ENCODE results near the gene MKRN2. TPM values are rescaled to one million over a fixed set of nuclear protein-coding genes. Genes with fewer than 3 reads are reported as not detected.

Gene MKRN2
- total RNA-seq, 1 experiment from 2014 or later: 27.9 TPM

- H4K20me1 ChIP-seq (ENCODE audit: insufficient read depth): no peaks in the 10 kb centered on the region
- H3K4me3 ChIP-seq (replicated peaks in 1 of 2; ENCODE audit: low read depth in 1 of 2, low read length in 2 of 2): no peak overlapping the region
- no peaks in the 10 kb centered on the region for H3K9me3 ChIP-seq (ENCODE audit: control insufficient read depth in 1 of 2, insufficient read depth in 1 of 2, low read depth in 1 of 2, low read length in 2 of 2)
- POLR2A ChIA-PET: no interaction called here
- H2AFZ ChIP-seq (ENCODE audit: low read depth, low read length, poor library complexity, severe bottlenecking): no peak overlapping the region
- no peaks in the 10 kb centered on the region for H3K9me2 ChIP-seq (ENCODE audit: insufficient read depth)
- BruUV-seq (replicated peaks): no TSS peak
- H3K79me2 ChIP-seq (ENCODE audit: insufficient read depth, low read length): 0 out of 2 replicates have a peak, but pooled peaks cover 8% of the 10 kb centered on the region
- DNase-seq (ENCODE audit: low read depth, low spot score) (no peak), ATAC-seq (no peak)
- CTCF ChIA-PET: no interaction called here
- intact Hi-C loops (cut with micrococcal nuclease): no loop called here
- H3K4me2 ChIP-seq (ENCODE audit: low read length): no peak overlapping the region
- no peak for TF ChIP-seq ELF1 (IDR thresholded peaks at IDR 0.05; ENCODE audit: borderline replicate concordance, low read depth)
- TF ChIP-seq EZH2 (IDR thresholded peaks at IDR 0.05): no peak
- TF ChIP-seq SIN3A (IDR thresholded peaks at IDR 0.05; ENCODE audit: low read depth): no peak
- TF ChIP-seq, protein P1, sequence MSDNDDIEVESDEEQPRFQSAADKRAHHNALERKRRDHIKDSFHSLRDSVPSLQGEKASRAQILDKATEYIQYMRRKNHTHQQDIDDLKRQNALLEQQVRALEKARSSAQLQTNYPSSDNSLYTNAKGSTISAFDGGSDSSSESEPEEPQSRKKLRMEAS (IDR thresholded peaks at IDR 0.05): no peak
- TF ChIP-seq RAD21 (IDR thresholded peaks at IDR 0.05; ENCODE audit: low read depth): no peak
- TF ChIP-seq, protein P2, sequence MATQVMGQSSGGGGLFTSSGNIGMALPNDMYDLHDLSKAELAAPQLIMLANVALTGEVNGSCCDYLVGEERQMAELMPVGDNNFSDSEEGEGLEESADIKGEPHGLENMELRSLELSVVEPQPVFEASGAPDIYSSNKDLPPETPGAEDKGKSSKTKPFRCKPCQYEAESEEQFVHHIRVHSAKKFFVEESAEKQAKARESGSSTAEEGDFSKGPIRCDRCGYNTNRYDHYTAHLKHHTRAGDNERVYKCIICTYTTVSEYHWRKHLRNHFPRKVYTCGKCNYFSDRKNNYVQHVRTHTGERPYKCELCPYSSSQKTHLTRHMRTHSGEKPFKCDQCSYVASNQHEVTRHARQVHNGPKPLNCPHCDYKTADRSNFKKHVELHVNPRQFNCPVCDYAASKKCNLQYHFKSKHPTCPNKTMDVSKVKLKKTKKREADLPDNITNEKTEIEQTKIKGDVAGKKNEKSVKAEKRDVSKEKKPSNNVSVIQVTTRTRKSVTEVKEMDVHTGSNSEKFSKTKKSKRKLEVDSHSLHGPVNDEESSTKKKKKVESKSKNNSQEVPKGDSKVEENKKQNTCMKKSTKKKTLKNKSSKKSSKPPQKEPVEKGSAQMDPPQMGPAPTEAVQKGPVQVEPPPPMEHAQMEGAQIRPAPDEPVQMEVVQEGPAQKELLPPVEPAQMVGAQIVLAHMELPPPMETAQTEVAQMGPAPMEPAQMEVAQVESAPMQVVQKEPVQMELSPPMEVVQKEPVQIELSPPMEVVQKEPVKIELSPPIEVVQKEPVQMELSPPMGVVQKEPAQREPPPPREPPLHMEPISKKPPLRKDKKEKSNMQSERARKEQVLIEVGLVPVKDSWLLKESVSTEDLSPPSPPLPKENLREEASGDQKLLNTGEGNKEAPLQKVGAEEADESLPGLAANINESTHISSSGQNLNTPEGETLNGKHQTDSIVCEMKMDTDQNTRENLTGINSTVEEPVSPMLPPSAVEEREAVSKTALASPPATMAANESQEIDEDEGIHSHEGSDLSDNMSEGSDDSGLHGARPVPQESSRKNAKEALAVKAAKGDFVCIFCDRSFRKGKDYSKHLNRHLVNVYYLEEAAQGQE (IDR thresholded peaks at IDR 0.05; ENCODE audit: low read depth): no peak
- no peak for TF ChIP-seq ZFX (IDR thresholded peaks at IDR 0.05)
- no peak for TF ChIP-seq TCF7L2 (IDR thresholded peaks at IDR 0.05; ENCODE audit: borderline replicate concordance, extremely low read depth, insufficient read depth, insufficient read length)
- TF ChIP-seq ATF3 (IDR thresholded peaks at IDR 0.05): no peak
- no peak for TF ChIP-seq ZBTB33 (IDR thresholded peaks at IDR 0.05; ENCODE audit: extremely low read depth, insufficient replicate concordance, low read length)
- TF ChIP-seq EZH2phosphoT487 (IDR thresholded peaks at IDR 0.05; ENCODE audit: borderline replicate concordance): no peak
- no peak for TF ChIP-seq FOSL1 (IDR thresholded peaks at IDR 0.05; ENCODE audit: low read depth)
- no peak for TF ChIP-seq CBX3 (IDR thresholded peaks at IDR 0.05; ENCODE audit: low read depth)
- no peak for TF ChIP-seq CTCF (IDR thresholded peaks at IDR 0.05 in 2 of 3, conservative IDR thresholded peaks at IDR 0.05 in 1 of 3; ENCODE audit: borderline replicate concordance in 1 of 3, insufficient read depth in 1 of 3, low read depth in 2 of 3, low read length in 2 of 3)
- TF ChIP-seq SRF (IDR thresholded peaks at IDR 0.05; ENCODE audit: low read depth): no peak
- no peak for TF ChIP-seq ZNF274 (IDR thresholded peaks at IDR 0.05; ENCODE audit: low read depth, low read length)
- no peak for TF ChIP-seq SP1 (IDR thresholded peaks at IDR 0.05; ENCODE audit: low read depth)
- no peak for TF ChIP-seq EGR1 (IDR thresholded peaks at IDR 0.05; ENCODE audit: low read depth)
- no peak for TF ChIP-seq CEBPB (IDR thresholded peaks at IDR 0.05; ENCODE audit: low read depth)
- no peak overlapping the region for H3K27ac ChIP-seq (ENCODE audit: low read depth, low read length)
- RAD21 ChIA-PET (ENCODE audit: low non-redundant PET in 1 of 2, low total read pairs in 2 of 2, uncharacterized antibody in 2 of 2, unreplicated experiment in 2 of 2): no interaction called here
- H3K4me1 ChIP-seq (ENCODE audit: control insufficient read depth in 1 of 2, insufficient read depth in 2 of 2, low read length in 2 of 2): no peaks in the 10 kb centered on the region
- no peak overlapping the region for H3K9ac ChIP-seq (ENCODE audit: low read length)
- no peaks in the 10 kb centered on the region for H3K27me3 ChIP-seq (ENCODE audit: insufficient read depth, low read length)
- peaks cover 14 to 26% of the 10 kb centered on the region in 2 experiments; a peak in 3 of 4 replicates for H3K36me3 ChIP-seq (ENCODE audit: control insufficient read depth in 1 of 2, insufficient read depth in 2 of 2, low read length in 2 of 2)
These were observed 35.9 kb upstream of the MKRN2 start for GRCh38 chr3:12521010-12521409.

Data from HCT116 (cell line).